Upper lobe of left lung (tissue), 6 donors: ENCODE measurements around the gene GAPDH. TPM values are rescaled to one million over a fixed set of nuclear protein-coding genes. Genes with fewer than 3 reads are reported as not detected.

ENCODE experiments used
- ATAC-seq, 2 donors: fragments of 200-7000 bp; cut with Tn5 transposase; one replicate each; pipeline ENCODE4 v1.9.1; 2022; ENCODE audit warnings: mild to moderate bottlenecking in 2 of 2, moderate library complexity in 2 of 2; ENCODE audit not compliant: low FRiP score in 2 of 2
- DNase-seq, 2 donors: peaks; one replicate each; pipeline ENCODE4 v3.0.0-alpha.2; 2019 to 2020
- H3K27ac ChIP-seq, 4 donors: fragments of 200-600 bp; sonication (generic); one replicate each; pipeline ENCODE4 v1.5.1; 2016 to 2019
- H3K27me3 ChIP-seq, 4 donors: fragments of 200-600 bp; sonication (generic); one replicate each; pipeline ENCODE4 v1.5.1; 2017 to 2019
- H3K36me3 ChIP-seq, 4 donors: fragments of 200-600 bp; sonication (generic); one replicate each; pipeline ENCODE4 v1.5.1; 2016 to 2019
- H3K4me1 ChIP-seq, 4 donors: fragments of 200-600 bp; sonication (generic); one replicate each; pipeline ENCODE4 v1.5.1; 2018 to 2019
- H3K4me3 ChIP-seq, 4 donors: fragments of 200-600 bp; sonication (generic); one replicate each; pipeline ENCODE4 v1.5.1; 2017 to 2019; ENCODE audit warnings: mild to moderate bottlenecking in 2 of 4, moderate library complexity in 1 of 4
- H3K9me3 ChIP-seq, 4 donors: fragments of 200-600 bp; sonication (generic); one replicate each; pipeline ENCODE4 v1.5.1; 2018 to 2019
- EP300 ChIP-seq, 4 donors: sonication (generic); formaldehyde crosslinking; IDR thresholded peaks; one replicate each; pipeline ENCODE4 v1.5.1; 2017; ENCODE audit warnings: antibody characterized with exemption in 4 of 4, control low read depth in 2 of 4
- POLR2A ChIP-seq, 4 donors: fragments of 450-650 bp; IDR thresholded peaks; one replicate each; pipeline ENCODE4 v1.5.1; 2016 to 2017; ENCODE audit warnings: antibody characterized with exemption in 4 of 4, mild to moderate bottlenecking in 2 of 4
- POLR2AphosphoS5 ChIP-seq, 2 donors: sonication (generic); formaldehyde crosslinking; IDR thresholded peaks; one replicate each; pipeline ENCODE4 v1.5.1; 2017; ENCODE audit warnings: antibody characterized with exemption in 2 of 2
- WGBS, 2 donors: methylation state at CpG; one replicate each; pipeline ENCODE4 v1.1.5; 2017 to 2018; 5-methylcytosine and 5-hydroxymethylcytosine counted together
- total RNA-seq, 6 donors: library from RNA; depleted of rRNA in 4 of 6; stranded (reverse); fragments of >200 nt in 4 of 6; gene quantifications; one replicate each; pipeline versions ENCODE4 v1.1.0 to v1.2.1, GENCODE V29; 2016 to 2021
- TF ChIP-seq, protein P1 (sequence below), 6 experiments: fragments of 450-650 bp in 4 of 6; fragments of 200-600 bp in 2 of 6; sonication (generic) in 2 of 6; IDR thresholded peaks; one replicate each; pipeline ENCODE4 v1.5.1; 2016 to 2019; ENCODE audit warnings: antibody characterized with exemption in 6 of 6
- donor health status: DM: no; HTN: no; CAD: no; lungs with moderate emphysema.
- donor health status: DM: no; HTN: yes; CAD: no; lungs with severe emphysema.

The GAPDH gene
- total RNA-seq, 6 donors from 2014 or later: 442 to 1,402 (median 931) TPM

DNA sequence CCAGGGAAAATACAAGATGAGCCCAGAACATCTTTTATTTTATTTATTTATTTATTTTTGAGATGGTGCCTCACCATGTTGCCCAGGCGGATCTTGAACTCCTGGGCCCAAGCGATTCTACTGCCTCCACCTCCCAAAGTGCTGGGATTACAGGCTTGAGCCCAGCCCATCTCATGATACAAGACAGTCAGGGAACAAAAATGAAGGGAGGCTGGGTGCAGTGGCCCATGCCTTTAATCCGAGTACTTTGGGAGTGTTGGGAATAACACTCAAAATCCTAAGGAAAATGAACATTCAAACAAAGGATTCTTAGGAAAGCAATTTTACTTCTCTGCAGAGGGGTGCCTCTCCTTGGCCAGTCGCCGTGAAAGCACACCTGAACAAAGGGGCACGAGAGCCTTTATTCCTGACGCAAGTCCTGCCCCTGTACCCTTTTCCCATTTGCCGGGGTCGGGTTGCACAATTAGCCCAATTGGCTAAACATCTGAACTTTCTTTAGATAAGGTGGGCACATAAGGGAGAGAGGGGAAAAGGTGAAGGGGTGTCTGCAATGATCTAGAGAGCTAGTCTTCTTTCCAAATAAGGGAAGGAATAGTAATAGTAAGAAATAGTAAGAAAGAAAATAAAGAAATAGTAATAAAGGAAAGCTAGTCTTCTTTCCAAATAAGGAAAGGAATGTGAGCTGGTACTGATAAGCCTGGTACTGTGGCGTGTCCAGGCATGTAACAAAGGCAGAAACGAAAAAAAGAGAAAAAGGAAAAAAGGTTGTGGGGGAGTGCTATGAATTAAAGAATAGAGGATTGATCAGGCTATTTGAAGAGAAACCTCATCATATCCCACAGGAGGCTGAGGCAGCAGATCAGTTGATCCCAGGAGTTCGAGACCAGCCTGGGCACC is 27.0 kb upstream of the GAPDH start:
- TF ChIP-seq EP300 (IDR thresholded peaks at IDR 0.05) (no peak), POLR2A (IDR thresholded peaks at IDR 0.05) (no peak), POLR2AphosphoS5 (IDR thresholded peaks at IDR 0.05) (no peak)
- TF ChIP-seq, protein P1, sequence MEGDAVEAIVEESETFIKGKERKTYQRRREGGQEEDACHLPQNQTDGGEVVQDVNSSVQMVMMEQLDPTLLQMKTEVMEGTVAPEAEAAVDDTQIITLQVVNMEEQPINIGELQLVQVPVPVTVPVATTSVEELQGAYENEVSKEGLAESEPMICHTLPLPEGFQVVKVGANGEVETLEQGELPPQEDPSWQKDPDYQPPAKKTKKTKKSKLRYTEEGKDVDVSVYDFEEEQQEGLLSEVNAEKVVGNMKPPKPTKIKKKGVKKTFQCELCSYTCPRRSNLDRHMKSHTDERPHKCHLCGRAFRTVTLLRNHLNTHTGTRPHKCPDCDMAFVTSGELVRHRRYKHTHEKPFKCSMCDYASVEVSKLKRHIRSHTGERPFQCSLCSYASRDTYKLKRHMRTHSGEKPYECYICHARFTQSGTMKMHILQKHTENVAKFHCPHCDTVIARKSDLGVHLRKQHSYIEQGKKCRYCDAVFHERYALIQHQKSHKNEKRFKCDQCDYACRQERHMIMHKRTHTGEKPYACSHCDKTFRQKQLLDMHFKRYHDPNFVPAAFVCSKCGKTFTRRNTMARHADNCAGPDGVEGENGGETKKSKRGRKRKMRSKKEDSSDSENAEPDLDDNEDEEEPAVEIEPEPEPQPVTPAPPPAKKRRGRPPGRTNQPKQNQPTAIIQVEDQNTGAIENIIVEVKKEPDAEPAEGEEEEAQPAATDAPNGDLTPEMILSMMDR (IDR thresholded peaks at IDR 0.05): no peak
- H3K4me1 ChIP-seq: no peaks in the 10 kb centered on the region
- no peak overlapping the region for H3K4me3 ChIP-seq
- DNase-seq: no peak
- no peaks in the 10 kb centered on the region for H3K27me3 ChIP-seq
- 82 to 83% methylated on average over 12 of the region's 12 CpGs for WGBS, 2 donors
- H3K27ac ChIP-seq: no peak overlapping the region
- peaks cover 8 to 41% (median 30%) of the 10 kb centered on the region in 4 donors for H3K36me3 ChIP-seq
- H3K9me3 ChIP-seq: no peaks in the 10 kb centered on the region
- ATAC-seq: no peak

DNA sequence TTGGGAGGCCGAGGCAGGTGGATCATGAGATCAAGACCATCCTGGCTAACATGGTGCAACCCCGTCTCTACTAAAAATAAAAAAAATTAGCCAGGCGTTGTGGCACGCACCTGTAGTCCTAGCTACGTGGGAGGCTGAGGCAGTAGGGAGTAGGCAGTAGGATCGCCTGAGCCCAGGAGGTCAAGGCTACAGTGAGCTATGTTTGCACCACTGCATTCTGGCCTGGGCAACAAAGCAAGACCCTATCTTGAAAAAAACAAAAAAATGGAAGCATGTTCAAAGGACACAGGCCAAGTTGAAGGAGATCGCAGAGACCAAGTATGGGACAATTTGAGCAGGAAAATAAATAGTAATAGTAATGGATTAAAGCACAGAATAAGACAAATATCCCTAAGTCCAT is 26.2 kb upstream of the GAPDH start:
- TF ChIP-seq POLR2A (IDR thresholded peaks at IDR 0.05) (no peak), POLR2AphosphoS5 (IDR thresholded peaks at IDR 0.05) (no peak), EP300 (IDR thresholded peaks at IDR 0.05) (no peak)
- TF ChIP-seq, protein P1 (IDR thresholded peaks at IDR 0.05): no peak
- 79 to 82% methylated on average over 7 of the region's 7 CpGs for WGBS, 2 donors
- H3K27ac ChIP-seq: no peak overlapping the region
- H3K36me3 ChIP-seq: peaks cover 14 to 48% (median 36%) of the 10 kb centered on the region in 4 donors
- ATAC-seq (no peak), DNase-seq (no peak)
- H3K4me1 ChIP-seq: no peaks in the 10 kb centered on the region
- H3K27me3 ChIP-seq: no peaks in the 10 kb centered on the region
- no peak overlapping the region for H3K4me3 ChIP-seq
- H3K9me3 ChIP-seq: no peaks in the 10 kb centered on the region

DNA sequence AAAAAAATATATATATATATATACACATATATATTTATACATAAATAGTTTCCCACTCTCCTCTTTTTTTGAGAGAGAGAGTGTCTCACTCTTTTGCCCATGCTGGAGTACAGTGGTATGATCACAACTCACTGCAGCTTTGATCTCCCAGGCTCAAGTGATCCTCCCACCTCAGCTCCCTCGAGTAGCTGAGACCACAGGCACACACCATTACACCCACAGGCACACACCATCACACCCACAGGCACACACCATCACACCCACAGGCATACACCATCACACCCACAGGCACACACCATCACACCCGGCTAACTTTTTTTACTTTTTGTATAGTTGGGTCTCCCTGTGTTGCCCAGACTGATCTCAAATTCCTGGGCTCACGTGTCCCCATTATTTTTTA is 14.1 kb upstream of the GAPDH start:
- DNase-seq: no peak
- 87 to 89% methylated on average over 3 of the region's 3 CpGs for WGBS, 2 donors

DNA sequence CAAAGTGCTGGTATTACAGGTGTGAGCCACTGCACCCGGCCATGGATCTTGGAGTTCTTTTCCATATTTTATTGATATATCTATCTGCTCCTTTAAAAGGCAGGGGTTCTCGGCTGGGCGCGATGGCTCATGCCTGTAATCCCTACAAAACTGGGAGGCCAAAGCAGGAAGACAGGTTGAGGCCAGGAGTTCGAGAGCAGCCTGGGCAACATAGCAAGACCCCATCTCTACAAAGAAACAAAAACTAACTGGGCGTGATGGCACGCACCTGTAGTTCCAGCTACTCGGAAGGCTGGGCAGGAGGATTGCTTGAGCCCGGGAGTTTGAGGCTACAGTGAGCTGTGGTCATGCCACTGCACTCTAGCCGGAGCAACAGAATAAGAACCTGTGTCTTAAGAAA is 12.1 kb upstream of the GAPDH start:
- Histone ChIP-seq H3K27me3 (no peaks in the 10 kb centered on the region), H3K4me1 (no peaks in the 10 kb centered on the region), H3K27ac (no peak overlapping the region), H3K9me3 (no peaks in the 10 kb centered on the region), H3K36me3 (peaks cover 33 to 89% (median 81%) of the 10 kb centered on the region in 4 donors), H3K4me3 (no peak overlapping the region)
- ATAC-seq (no peak), DNase-seq (no peak)
- WGBS, 2 donors: 85 to 87% methylated on average over 10 of the region's 10 CpGs
- TF ChIP-seq POLR2AphosphoS5 (IDR thresholded peaks at IDR 0.05): no peak
- TF ChIP-seq EP300 (IDR thresholded peaks at IDR 0.05): no peak
- no peak for TF ChIP-seq POLR2A (IDR thresholded peaks at IDR 0.05)
- TF ChIP-seq, protein P1 (IDR thresholded peaks at IDR 0.05): no peak

More for the DNA sequence above, 14.1 kb upstream of the GAPDH start:
- no peak for ATAC-seq
- TF ChIP-seq POLR2A (IDR thresholded peaks at IDR 0.05) (no peak), POLR2AphosphoS5 (IDR thresholded peaks at IDR 0.05) (no peak), EP300 (IDR thresholded peaks at IDR 0.05) (no peak)
- TF ChIP-seq, protein P1 (IDR thresholded peaks at IDR 0.05): no peak
- no peaks in the 10 kb centered on the region for H3K4me1 ChIP-seq
- H3K27me3 ChIP-seq: no peaks in the 10 kb centered on the region
- H3K27ac ChIP-seq: no peak overlapping the region
- peaks cover 21 to 89% (median 79%) of the 10 kb centered on the region in 4 donors for H3K36me3 ChIP-seq
- no peaks in the 10 kb centered on the region for H3K9me3 ChIP-seq
- H3K4me3 ChIP-seq: no peak overlapping the region
